HL-60 (cell line): Measurements from ENCODE around the gene DTWD2.

Experiments
- DNase-seq, 2 experiments: peaks; one replicate each; pipeline ENCODE4 v3.0.0-alpha.2; 2010 to 2020; ENCODE audit warnings: low read depth in 1 of 2, low spot score in 1 of 2
- H3K27ac ChIP-seq: fragments of 250-450 bp; sonication (Bioruptor Pico); replicated peaks from 2 replicates; pipeline ENCODE4 v1.5.1; 2020; ENCODE audit warnings: mild to moderate bottlenecking, moderate library complexity
- H3K27me3 ChIP-seq: fragments of 250-450 bp; sonication (Bioruptor Pico); 2 replicates; pipeline ENCODE4 v1.5.1; 2021; ENCODE audit warnings: mild to moderate bottlenecking, moderate library complexity; ENCODE audit not compliant: insufficient read depth, poor library complexity, severe bottlenecking
- H3K4me3 ChIP-seq: replicated peaks from 2 replicates; pipeline ENCODE4 v1.5.1; 2011; ENCODE audit warnings: mild to moderate bottlenecking, control low read depth, low read length; ENCODE audit not compliant: insufficient read depth
- GABPA ChIP-seq: IDR thresholded peaks from 2 replicates; pipeline ENCODE4 v1.6.1; 2012; ENCODE audit warnings: low read depth
- POLR2AphosphoS5 ChIP-seq: IDR thresholded peaks from 2 replicates; pipeline ENCODE4 v1.6.1; 2012; ENCODE audit warnings: low read depth
- SPI1 ChIP-seq: IDR thresholded peaks from 2 replicates; pipeline ENCODE4 v1.6.1; 2012; ENCODE audit warnings: low read depth, mild to moderate bottlenecking, borderline replicate concordance
- TF ChIP-seq, protein P1 (sequence below): IDR thresholded peaks from one replicate; pipeline ENCODE4 v1.5.1; 2011; ENCODE audit warnings: low read length, control low read depth, inconsistent platforms; ENCODE audit not compliant: insufficient read depth
- TF ChIP-seq, protein P2 (sequence below): IDR thresholded peaks from 2 replicates; pipeline ENCODE4 v1.6.1; 2012; ENCODE audit warnings: low read depth; ENCODE audit not compliant: insufficient replicate concordance

DTWD2 gene

DNA sequence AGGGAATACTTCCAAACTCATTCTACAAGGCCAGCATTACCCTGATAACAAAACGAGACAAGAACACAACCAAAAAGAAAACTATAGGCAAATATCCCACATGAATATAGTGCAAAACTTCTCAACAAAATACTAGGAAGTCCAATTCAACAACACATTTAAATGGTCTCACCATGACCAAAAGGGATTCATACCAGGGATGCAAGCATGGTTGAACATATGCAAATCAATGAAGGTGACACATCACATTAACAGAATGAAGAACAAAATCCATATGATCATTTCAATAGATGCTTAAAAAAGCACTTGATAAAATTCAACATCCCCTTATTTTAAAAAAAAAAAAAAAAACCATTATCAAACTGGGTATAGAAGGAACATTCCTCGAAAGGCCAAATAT lies 186.0 kb downstream of the DTWD2 start:
- Histone ChIP-seq H3K27ac (no peak overlapping the region), H3K27me3 (no peaks in the 10 kb centered on the region), H3K4me3 (no peak overlapping the region)
- no peak for DNase-seq
- no peak for TF ChIP-seq POLR2AphosphoS5
- no peak for TF ChIP-seq GABPA
- no peak for TF ChIP-seq SPI1
- TF ChIP-seq, protein P1, sequence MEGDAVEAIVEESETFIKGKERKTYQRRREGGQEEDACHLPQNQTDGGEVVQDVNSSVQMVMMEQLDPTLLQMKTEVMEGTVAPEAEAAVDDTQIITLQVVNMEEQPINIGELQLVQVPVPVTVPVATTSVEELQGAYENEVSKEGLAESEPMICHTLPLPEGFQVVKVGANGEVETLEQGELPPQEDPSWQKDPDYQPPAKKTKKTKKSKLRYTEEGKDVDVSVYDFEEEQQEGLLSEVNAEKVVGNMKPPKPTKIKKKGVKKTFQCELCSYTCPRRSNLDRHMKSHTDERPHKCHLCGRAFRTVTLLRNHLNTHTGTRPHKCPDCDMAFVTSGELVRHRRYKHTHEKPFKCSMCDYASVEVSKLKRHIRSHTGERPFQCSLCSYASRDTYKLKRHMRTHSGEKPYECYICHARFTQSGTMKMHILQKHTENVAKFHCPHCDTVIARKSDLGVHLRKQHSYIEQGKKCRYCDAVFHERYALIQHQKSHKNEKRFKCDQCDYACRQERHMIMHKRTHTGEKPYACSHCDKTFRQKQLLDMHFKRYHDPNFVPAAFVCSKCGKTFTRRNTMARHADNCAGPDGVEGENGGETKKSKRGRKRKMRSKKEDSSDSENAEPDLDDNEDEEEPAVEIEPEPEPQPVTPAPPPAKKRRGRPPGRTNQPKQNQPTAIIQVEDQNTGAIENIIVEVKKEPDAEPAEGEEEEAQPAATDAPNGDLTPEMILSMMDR = no peak
- TF ChIP-seq, protein P2, sequence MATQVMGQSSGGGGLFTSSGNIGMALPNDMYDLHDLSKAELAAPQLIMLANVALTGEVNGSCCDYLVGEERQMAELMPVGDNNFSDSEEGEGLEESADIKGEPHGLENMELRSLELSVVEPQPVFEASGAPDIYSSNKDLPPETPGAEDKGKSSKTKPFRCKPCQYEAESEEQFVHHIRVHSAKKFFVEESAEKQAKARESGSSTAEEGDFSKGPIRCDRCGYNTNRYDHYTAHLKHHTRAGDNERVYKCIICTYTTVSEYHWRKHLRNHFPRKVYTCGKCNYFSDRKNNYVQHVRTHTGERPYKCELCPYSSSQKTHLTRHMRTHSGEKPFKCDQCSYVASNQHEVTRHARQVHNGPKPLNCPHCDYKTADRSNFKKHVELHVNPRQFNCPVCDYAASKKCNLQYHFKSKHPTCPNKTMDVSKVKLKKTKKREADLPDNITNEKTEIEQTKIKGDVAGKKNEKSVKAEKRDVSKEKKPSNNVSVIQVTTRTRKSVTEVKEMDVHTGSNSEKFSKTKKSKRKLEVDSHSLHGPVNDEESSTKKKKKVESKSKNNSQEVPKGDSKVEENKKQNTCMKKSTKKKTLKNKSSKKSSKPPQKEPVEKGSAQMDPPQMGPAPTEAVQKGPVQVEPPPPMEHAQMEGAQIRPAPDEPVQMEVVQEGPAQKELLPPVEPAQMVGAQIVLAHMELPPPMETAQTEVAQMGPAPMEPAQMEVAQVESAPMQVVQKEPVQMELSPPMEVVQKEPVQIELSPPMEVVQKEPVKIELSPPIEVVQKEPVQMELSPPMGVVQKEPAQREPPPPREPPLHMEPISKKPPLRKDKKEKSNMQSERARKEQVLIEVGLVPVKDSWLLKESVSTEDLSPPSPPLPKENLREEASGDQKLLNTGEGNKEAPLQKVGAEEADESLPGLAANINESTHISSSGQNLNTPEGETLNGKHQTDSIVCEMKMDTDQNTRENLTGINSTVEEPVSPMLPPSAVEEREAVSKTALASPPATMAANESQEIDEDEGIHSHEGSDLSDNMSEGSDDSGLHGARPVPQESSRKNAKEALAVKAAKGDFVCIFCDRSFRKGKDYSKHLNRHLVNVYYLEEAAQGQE = no peak

DNA sequence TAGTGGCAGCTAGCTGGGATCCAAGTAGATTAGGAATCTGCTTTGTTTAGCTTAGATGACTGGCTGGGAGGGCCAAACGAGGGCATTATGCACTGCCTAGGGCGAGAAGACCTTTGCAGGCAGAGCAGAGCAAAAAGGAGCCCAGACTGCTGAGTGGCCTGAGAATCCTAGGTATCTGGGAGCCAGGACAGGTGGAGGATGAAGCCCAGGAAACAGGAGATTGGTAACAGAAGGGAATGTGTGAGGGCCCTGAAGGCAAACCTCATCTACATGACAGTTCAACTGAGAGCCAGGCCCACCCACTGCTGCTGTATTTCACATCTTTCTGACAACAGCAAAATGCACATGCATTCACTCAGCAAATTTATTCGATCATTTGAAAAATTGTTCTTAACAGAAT lies 192.3 kb downstream of the DTWD2 start:
- no peak overlapping the region for H3K4me3 ChIP-seq
- DNase-seq = no peak
- no peaks in the 10 kb centered on the region for H3K27me3 ChIP-seq
- no peak overlapping the region for H3K27ac ChIP-seq
- TF ChIP-seq, protein P1 = no peak
- TF ChIP-seq SPI1 (no peak), GABPA (no peak), POLR2AphosphoS5 (no peak)

DNA sequence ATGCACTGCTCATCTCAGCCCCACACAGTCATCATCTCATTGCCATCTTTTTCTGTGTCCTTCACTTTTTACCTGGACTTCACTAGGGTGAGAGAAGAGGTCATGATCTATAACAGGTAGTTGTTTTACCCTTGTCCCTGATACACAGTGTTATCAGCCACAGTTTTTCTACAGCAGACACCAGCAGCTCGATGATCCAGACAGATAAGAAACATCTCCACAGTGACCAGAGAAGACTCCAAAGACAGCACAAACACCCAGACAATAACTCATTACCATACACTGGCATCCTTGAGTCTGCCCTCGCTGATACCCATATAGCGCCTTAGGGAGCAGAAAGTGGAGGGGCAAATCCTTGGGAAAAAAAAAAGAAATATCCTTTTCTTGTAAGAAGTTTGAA lies 194.1 kb downstream of the DTWD2 start:
- H3K27me3 ChIP-seq = no peaks in the 10 kb centered on the region
- H3K27ac ChIP-seq = no peak overlapping the region
- no peak overlapping the region for H3K4me3 ChIP-seq
- no peak for DNase-seq
- TF ChIP-seq GABPA (no peak), POLR2AphosphoS5 (no peak), SPI1 (no peak)
- TF ChIP-seq, protein P2 = no peak
- TF ChIP-seq, protein P1 = no peak

DNA sequence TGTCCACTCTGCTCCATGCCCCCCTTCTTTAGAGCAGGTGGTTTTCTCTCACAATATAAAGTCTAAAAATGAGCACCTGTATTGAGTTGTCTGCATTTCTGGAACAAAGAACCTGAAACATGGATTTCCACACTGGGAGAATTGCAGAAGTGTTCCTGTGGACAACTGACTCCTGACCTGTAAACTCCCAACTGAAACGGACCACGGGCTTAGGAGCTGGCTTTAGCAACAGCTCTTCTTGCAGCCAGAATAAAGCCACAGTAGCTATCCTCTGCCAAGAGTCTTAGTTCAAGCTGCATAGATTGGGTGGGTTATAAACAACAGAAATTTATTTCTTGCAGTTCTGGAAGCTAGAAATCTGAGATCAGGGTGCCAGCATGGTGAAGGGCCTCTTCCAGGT lies 194.7 kb downstream of the DTWD2 start:
- no peak overlapping the region for H3K27ac ChIP-seq
- H3K4me3 ChIP-seq = no peak overlapping the region
- TF ChIP-seq, protein P2 = no peak
- TF ChIP-seq, protein P1 = no peak
- TF ChIP-seq POLR2AphosphoS5 (no peak), GABPA (no peak), SPI1 (no peak)
- no peak for DNase-seq
- H3K27me3 ChIP-seq = no peaks in the 10 kb centered on the region
